Esophagus muscularis mucosa (tissue), 4 donors: ENCODE measurements around the gene C2CD4D.

ENCODE experiments used
- CTCF ChIP-seq, 3 experiments: fragments of 200-600 bp in 2 of 3; fragments of 450-650 bp in 1 of 3; sonication (generic) in 2 of 3; IDR thresholded peaks; one replicate each; pipeline ENCODE4 v1.5.1; 2017 to 2019; ENCODE audit warnings: antibody characterized with exemption in 3 of 3, mild to moderate bottlenecking in 2 of 3, moderate library complexity in 1 of 3
- EP300 ChIP-seq: sonication (generic); formaldehyde crosslinking; IDR thresholded peaks from one replicate; pipeline ENCODE4 v1.6.1; 2017; ENCODE audit warnings: antibody characterized with exemption
- POLR2A ChIP-seq: fragments of 450-650 bp; IDR thresholded peaks from one replicate; pipeline ENCODE4 v1.6.1; 2017; ENCODE audit warnings: antibody characterized with exemption, moderate library complexity, mild to moderate bottlenecking, low read depth
- POLR2AphosphoS5 ChIP-seq, 2 donors: sonication (generic); formaldehyde crosslinking; IDR thresholded peaks; one replicate each; pipeline ENCODE4 v1.6.1; 2017; ENCODE audit warnings: antibody characterized with exemption in 2 of 2

- TF ChIP-seq CTCF (IDR thresholded peaks at IDR 0.05), result no peak
- no peak for TF ChIP-seq POLR2A
- TF ChIP-seq POLR2AphosphoS5 (IDR thresholded peaks at IDR 0.05), result no peak
- no peak for TF ChIP-seq EP300
These were observed 33.5 kb downstream of the C2CD4D start for GRCh38 chr1:151806170-151806569.
